SU-DHL-6 (cell line): ENCODE results near the gene MED29.

ENCODE experiments used
- EZH2phosphoT487 ChIP-seq: fragments of 200-600 bp; sonication (generic), shearing (Covaris generic); conservative IDR thresholded peaks from 2 replicates; pipeline ENCODE4 v1.6.1; 2018; ENCODE audit warnings: mild to moderate bottlenecking, antibody characterized with exemption, low read length, moderate library complexity, mixed read lengths
- TF ChIP-seq, protein P1 (sequence below): fragments of 200-600 bp; sonication (generic); IDR thresholded peaks from one replicate; pipeline ENCODE4 v1.5.1; 2017; ENCODE audit warnings: antibody characterized with exemption, mild to moderate bottlenecking, low read length, moderate library complexity; ENCODE audit not compliant: insufficient read depth, poor library complexity, severe bottlenecking

DNA sequence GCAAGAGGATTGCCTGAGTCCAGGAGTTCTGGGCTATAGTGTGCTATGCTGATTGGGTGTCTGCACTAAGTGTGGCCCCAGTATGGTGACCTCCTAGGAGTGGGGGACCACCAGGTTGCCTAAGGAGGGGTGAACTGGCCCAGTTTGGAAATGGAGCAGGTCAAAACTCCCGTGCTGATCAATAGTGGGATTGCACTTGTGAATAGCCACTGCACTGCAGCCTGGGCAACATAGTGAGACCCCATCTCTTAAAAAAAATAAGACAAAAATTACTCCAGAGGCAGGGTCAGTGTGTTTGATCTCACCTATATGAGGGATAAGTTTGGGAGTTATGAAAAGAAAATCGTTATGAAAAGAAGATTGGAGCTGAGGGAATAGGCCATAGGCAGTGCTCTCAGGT is 22.0 kb upstream of the MED29 start:
- TF ChIP-seq, protein P1, sequence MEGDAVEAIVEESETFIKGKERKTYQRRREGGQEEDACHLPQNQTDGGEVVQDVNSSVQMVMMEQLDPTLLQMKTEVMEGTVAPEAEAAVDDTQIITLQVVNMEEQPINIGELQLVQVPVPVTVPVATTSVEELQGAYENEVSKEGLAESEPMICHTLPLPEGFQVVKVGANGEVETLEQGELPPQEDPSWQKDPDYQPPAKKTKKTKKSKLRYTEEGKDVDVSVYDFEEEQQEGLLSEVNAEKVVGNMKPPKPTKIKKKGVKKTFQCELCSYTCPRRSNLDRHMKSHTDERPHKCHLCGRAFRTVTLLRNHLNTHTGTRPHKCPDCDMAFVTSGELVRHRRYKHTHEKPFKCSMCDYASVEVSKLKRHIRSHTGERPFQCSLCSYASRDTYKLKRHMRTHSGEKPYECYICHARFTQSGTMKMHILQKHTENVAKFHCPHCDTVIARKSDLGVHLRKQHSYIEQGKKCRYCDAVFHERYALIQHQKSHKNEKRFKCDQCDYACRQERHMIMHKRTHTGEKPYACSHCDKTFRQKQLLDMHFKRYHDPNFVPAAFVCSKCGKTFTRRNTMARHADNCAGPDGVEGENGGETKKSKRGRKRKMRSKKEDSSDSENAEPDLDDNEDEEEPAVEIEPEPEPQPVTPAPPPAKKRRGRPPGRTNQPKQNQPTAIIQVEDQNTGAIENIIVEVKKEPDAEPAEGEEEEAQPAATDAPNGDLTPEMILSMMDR, result no peak
- no peak for TF ChIP-seq EZH2phosphoT487
